GM12891 (cell line): ENCODE data around the gene RAMP3. TPM values are rescaled to one million over a fixed set of nuclear protein-coding genes. Genes with fewer than 3 reads are reported as not detected.
"Not testable (repeated sequence)": the region's sequence is repeated elsewhere in the genome, so short reads cannot be mapped to it uniquely, and the experiment has no call there.

Experiments
- DNase-seq: peaks from one replicate; pipeline ENCODE4 v3.0.0; 2011; ENCODE audit warnings: low spot score; ENCODE audit not compliant: insufficient read length
- FAIRE-seq: peaks from 2 replicates; lab custom pipeline; 2011; peaks lifted over from hg19 to GRCh38; lab: Jason Lieb, UNC
- PAX5 ChIP-seq: IDR thresholded peaks from 2 replicates; pipeline ENCODE4 v1.6.1; 2011; ENCODE audit warnings: low read length, moderate library complexity, mild to moderate bottlenecking; ENCODE audit not compliant: insufficient read depth, severe bottlenecking
- POLR2A ChIP-seq: IDR thresholded peaks from 2 replicates; pipeline ENCODE4 v1.6.1; 2011; ENCODE audit warnings: low read depth, low read length, control low read depth
- POLR2AphosphoS5 ChIP-seq: IDR thresholded peaks from 2 replicates; pipeline ENCODE4 v1.6.1; 2011; ENCODE audit warnings: low read depth, low read length, control low read depth
- POU2F2 ChIP-seq: IDR thresholded peaks from 2 replicates; pipeline ENCODE4 v1.6.1; 2011; ENCODE audit warnings: low read depth, mild to moderate bottlenecking, control low read depth, low read length, moderate library complexity
- SPI1 ChIP-seq: IDR thresholded peaks from 2 replicates; pipeline ENCODE4 v1.6.1; 2011; ENCODE audit warnings: low read depth, low read length, control low read depth
- TAF1 ChIP-seq: IDR thresholded peaks from 2 replicates; pipeline ENCODE4 v1.6.1; 2011; ENCODE audit warnings: low read depth, low read length, control low read depth
- polyA plus RNA-seq: library from polyadenylated mRNA; unstranded; fragments of >200 nt; gene quantifications from one replicate; pipeline ENCODE4 v1.2.1, GENCODE V29; 2012; ENCODE audit warnings: low read depth, missing spikeins, inconsistent platforms; ENCODE audit not compliant: missing spikeins

RAMP3 gene
- not detected for polyA plus RNA-seq

GRCh38 chr7:45157653-45158401, at the start of gene RAMP3:
TSS of gene RAMP3 (plus strand) at chr7:45157791. CDS start at chr7:45157829, 38 bp downstream.
- DNase-seq (no peak), FAIRE-seq (no peak)
- TF ChIP-seq POLR2AphosphoS5 (no peak), PAX5 (no peak), POLR2A (no peak), TAF1 (no peak), POU2F2 (no peak), SPI1 (no peak)

GRCh38 chr7:45108863-45109262, 48.7 kb upstream of the RAMP3 start:
- FAIRE-seq (no peak), DNase-seq (no peak)
- TF ChIP-seq PAX5 (no peak), POLR2AphosphoS5 (peak; percentile 5; the same call in 1 of the 2 replicates), POLR2A (0 out of 2 replicates have a peak, but pooled peaks have one; percentile 42)

GRCh38 chr7:45111298-45112223, 46.0 kb upstream of the RAMP3 start, which contains the start of gene TBRG4:
TSS of gene TBRG4 (minus strand) at chr7:45111697. CDS start at chr7:45109237, 2,460 bp downstream.
- peak; percentile 92 for TF ChIP-seq POU2F2
- peak; percentile 97 for TF ChIP-seq POLR2A
- TF ChIP-seq TAF1, result peak; percentile 97
- TF ChIP-seq PAX5, result no peak
- TF ChIP-seq SPI1, result 0 out of 2 replicates have a peak, but pooled peaks have one; percentile 7
- peak; percentile 97 for TF ChIP-seq POLR2AphosphoS5
- peak; percentile 92 for DNase-seq
- FAIRE-seq, result peak; percentile 99

GRCh38 chr7:45112648-45113047, 44.9 kb upstream of the RAMP3 start:
- TF ChIP-seq POLR2AphosphoS5 (no peak), POLR2A (no peak), PAX5 (no peak), POU2F2 (no peak), SPI1 (no peak), TAF1 (no peak)
- FAIRE-seq (no peak), DNase-seq (no peak)

GRCh38 chr7:45114257-45114656, 43.3 kb upstream of the RAMP3 start:
- not testable (repeated sequence) for FAIRE-seq, DNase-seq

- FAIRE-seq (no peak), DNase-seq (no peak)
- TF ChIP-seq SPI1 (peak; percentile 30; the same call in 1 of the 2 replicates), TAF1 (no peak)
Measured at GRCh38 chr7:45114926-45115325, 42.7 kb upstream of the RAMP3 start.

- TF ChIP-seq SPI1 (no peak), POLR2AphosphoS5 (no peak), POU2F2 (no peak), TAF1 (no peak), POLR2A (no peak), PAX5 (no peak)
- no peak for FAIRE-seq
- DNase-seq, result no peak
Measured at GRCh38 chr7:45116048-45116447, 41.5 kb upstream of the RAMP3 start.

- FAIRE-seq, result no peak
Measured at GRCh38 chr7:45117582-45117981, 40.0 kb upstream of the RAMP3 start.

GRCh38 chr7:45118292-45118691, 39.3 kb upstream of the RAMP3 start:
- DNase-seq, result no peak
- FAIRE-seq, result no peak
- TF ChIP-seq TAF1 (no peak), POU2F2 (no peak), SPI1 (no peak), POLR2AphosphoS5 (no peak), PAX5 (no peak), POLR2A (no peak)

More at GRCh38 chr7:45117582-45117981, 40.0 kb upstream of the RAMP3 start:
- no peak for DNase-seq
- TF ChIP-seq POLR2A, result no peak
- no peak for TF ChIP-seq SPI1
- no peak for TF ChIP-seq TAF1

GRCh38 chr7:45118889-45119331, 38.7 kb upstream of the RAMP3 start:
- TF ChIP-seq POU2F2 (no peak), POLR2A (no peak), PAX5 (no peak), TAF1 (no peak), POLR2AphosphoS5 (no peak)
- peak; percentile 60 for FAIRE-seq
- DNase-seq, result no peak
